Measurements from ENCODE around the gene SPEN.

DNA sequence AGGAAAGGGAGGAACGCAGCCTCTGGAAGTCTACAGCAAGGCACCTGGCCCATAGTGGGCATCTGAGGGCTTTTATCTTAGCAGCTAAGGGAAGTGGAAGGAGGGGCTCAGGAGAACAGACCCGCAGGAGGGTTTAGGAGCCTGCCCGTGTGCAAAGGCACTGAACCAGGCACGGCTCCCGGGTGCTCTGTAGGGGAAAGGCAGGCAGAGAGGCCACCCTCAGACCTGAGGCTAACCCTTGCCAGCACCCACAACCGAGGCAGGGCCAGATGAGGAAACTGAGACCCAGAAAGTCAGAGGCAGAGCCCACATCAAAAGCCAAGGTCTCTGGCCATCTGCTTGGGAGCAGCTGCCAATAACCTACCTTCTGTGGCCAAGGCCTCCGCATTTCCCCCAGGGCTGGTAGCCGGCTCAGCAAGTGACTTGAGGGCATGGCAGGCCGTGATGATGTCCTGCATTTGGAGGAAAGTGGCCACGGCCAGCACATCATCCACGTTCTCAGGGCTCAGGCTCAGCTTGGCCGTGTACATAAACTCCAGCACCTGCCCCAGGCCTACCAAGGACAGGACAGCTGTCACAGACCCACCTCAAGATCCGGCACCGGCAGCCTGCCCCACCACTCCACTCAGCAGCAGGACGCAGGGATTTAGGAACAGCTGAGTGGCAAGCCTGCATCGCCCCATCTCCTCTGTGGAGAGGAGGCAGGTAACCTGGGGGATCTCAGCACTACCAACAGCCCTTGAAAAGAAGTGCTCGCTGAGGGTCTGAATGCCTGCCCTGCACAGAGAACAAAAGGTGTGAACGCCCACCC, 99.3 kb downstream of the SPEN start:
- TF ChIP-seq, protein P1, sequence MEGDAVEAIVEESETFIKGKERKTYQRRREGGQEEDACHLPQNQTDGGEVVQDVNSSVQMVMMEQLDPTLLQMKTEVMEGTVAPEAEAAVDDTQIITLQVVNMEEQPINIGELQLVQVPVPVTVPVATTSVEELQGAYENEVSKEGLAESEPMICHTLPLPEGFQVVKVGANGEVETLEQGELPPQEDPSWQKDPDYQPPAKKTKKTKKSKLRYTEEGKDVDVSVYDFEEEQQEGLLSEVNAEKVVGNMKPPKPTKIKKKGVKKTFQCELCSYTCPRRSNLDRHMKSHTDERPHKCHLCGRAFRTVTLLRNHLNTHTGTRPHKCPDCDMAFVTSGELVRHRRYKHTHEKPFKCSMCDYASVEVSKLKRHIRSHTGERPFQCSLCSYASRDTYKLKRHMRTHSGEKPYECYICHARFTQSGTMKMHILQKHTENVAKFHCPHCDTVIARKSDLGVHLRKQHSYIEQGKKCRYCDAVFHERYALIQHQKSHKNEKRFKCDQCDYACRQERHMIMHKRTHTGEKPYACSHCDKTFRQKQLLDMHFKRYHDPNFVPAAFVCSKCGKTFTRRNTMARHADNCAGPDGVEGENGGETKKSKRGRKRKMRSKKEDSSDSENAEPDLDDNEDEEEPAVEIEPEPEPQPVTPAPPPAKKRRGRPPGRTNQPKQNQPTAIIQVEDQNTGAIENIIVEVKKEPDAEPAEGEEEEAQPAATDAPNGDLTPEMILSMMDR (IDR thresholded peaks at IDR 0.05; ENCODE audit: borderline replicate concordance, extremely low read depth, low read length, poor library complexity, severe bottlenecking): no peak
- TF ChIP-seq EZH2 (IDR thresholded peaks at IDR 0.05; ENCODE audit: borderline replicate concordance, low read depth, low read length, severe bottlenecking): no peak
